ENCODE results near the gene KCNK6.

KCNK6 gene

DNA sequence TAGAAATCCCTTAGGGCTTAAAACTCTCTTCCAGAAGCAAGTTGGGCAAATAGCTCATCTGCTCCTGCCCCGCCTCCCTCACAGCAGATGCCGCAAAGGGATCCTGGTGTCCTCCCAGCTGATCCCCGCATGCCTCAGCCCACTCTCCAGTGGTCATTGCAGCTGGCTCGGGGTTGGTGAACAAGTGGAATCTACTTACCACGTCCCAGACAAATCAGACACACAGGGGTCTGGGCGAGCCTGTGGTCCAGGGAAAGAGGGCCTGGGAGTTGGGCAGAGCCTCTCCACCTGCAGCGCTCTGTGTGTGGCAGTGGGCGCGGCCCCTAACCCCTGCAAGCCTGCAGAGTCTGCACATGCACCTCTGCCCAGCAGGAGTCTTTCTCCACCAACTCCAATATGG, 26.4 kb upstream of the KCNK6 start:
- ChIA-PET CTCF (no interaction called here), POLR2A (ENCODE audit: low non-redundant PET) (no interaction called here)
- H3K27ac ChIP-seq = peak overlapping the region; percentile 99
- no peak for DNase-seq (ENCODE audit: low spot score)
- TF ChIP-seq, protein P1, sequence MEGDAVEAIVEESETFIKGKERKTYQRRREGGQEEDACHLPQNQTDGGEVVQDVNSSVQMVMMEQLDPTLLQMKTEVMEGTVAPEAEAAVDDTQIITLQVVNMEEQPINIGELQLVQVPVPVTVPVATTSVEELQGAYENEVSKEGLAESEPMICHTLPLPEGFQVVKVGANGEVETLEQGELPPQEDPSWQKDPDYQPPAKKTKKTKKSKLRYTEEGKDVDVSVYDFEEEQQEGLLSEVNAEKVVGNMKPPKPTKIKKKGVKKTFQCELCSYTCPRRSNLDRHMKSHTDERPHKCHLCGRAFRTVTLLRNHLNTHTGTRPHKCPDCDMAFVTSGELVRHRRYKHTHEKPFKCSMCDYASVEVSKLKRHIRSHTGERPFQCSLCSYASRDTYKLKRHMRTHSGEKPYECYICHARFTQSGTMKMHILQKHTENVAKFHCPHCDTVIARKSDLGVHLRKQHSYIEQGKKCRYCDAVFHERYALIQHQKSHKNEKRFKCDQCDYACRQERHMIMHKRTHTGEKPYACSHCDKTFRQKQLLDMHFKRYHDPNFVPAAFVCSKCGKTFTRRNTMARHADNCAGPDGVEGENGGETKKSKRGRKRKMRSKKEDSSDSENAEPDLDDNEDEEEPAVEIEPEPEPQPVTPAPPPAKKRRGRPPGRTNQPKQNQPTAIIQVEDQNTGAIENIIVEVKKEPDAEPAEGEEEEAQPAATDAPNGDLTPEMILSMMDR (conservative IDR thresholded peaks at IDR 0.05; ENCODE audit: low read depth) = no peak

DNA sequence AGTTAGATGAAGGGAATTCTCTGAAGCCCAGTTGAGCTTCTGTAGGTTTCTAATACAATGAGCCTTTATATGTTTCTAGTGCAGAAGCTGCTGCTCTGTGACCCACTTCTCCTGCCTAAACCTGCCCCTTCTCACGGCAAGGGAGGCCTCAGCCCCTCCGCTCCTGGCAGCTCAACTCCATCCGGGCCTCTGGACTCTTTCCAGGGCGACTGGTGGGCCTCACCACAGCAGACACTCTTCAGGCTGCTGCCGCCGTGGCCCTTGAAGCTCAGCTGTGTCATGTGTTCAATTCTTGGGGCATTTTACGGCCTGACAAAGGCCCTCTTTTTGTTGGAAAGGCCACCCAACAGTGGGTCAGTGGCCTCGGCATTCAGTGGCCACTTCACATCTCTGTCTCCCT, 25.6 kb upstream of the KCNK6 start:
- TF ChIP-seq, protein P1 (conservative IDR thresholded peaks at IDR 0.05; ENCODE audit: low read depth) = no peak

DNA sequence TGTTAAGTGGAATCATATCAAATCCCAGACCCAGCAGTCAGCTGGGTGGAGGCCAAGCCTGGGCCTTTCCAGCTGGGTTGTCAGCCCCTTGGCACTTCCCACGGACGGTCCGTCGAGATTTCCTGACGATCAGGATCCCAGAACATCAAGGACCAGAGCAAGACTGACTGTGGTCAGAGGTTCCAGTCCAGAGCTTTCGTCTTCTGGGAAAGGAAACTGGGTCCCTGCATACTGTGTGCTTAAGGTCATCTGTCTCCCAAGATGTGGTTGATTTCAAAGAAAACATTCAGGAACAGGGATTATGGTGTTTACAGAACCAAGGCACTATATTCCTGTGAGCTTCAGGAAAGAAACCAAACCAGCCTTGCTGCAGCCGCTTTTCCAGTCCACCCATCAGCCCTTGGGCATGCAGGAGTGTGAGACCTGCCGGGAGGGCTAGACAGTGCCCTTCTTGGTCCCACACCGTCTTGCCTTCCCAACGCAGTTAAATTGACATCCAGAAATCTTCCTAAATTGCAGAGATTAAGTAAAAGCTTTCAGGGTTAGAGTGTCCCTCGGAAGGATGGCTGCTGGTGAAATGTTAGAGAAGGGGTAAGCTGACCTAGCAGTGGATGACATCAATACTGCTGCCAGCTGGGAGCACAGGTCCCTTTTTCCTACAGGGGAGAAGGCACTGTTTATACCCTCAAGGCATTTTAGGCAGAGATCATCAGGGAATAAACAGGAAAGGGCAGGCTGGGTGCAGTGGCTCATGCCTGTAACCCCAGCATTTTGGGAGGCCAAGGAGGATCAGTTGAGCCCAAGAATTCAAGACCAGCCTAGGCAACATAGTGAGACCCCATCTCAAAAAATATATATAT, 20.6 kb upstream of the KCNK6 start:
- peak overlapping the region; percentile 99 for H3K27ac ChIP-seq
- POLR2A ChIA-PET (ENCODE audit: low non-redundant PET) = no interaction called here
- CTCF ChIA-PET = interaction anchor here (0.6 kb wide), 1 partner anchor 31 kb away, joined by 3 read pairs; no protein-coding TSS in a partner anchor
- no peak for DNase-seq (ENCODE audit: low spot score)
- TF ChIP-seq, protein P1 (conservative IDR thresholded peaks at IDR 0.05; ENCODE audit: low read depth) = no peak

More for the DNA sequence above, 25.6 kb upstream of the KCNK6 start:
- DNase-seq (ENCODE audit: low spot score) = no peak
- ChIA-PET POLR2A (ENCODE audit: low non-redundant PET) (no interaction called here), CTCF (no interaction called here)
- H3K27ac ChIP-seq = peak overlapping the region; percentile 99

DNA sequence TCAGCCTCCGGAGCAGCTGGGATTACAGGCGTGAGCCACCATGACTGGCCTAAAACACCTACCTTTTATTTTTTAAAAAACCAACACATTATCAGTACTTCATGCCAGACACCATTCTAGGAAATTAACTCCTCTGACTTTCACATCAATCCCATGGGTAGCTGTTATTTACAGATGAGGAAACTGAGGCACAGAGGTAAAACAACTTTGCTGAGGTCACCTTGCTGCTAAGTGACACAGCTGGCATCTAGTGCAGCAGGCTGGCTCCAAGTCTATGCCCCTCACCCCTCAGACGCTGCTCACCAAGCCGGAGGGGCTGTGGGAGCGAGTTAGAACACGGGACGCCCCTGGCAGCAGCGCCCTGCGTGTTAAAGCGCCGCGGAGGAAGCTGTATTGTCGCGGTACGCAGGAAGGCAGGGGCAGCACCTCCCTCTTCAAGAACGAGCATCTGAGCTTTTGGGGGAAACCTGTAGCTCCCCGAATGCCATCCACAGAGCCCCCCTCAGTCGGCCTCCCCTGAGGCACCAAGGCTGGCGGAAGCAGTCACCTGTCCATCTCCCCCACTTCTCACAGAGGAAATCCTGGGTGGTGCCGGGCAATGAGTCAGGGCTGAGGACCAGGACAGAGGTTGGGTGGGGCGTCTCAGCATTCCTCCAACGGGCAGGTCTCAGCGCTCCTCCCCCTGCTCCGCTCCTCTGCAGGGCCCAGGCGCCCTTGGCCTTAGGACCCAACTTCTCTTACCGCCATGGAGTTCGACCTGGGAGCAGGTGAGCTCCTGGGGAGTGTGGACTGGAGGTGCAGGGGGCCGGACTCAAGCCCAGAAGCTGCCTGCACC, 15.9 kb upstream of the KCNK6 start, which contains the start of gene C19orf33:
Gene C19orf33 (plus strand): TSS at position 735 of the 835 bp plus-strand sequence. CDS start 11 bp downstream, at position 746.
- CTCF ChIA-PET = no interaction called here
- TF ChIP-seq, protein P1 (conservative IDR thresholded peaks at IDR 0.05; ENCODE audit: low read depth) = no peak
- H3K27ac ChIP-seq = peak within 1 kb of the TSS; percentile 99
- POLR2A ChIA-PET (ENCODE audit: low non-redundant PET) = interaction anchor here (0.6 to 3.1 kb wide), 5 partner anchors 11 to 67 kb away, joined by 4 to 29 read pairs (median 7); partner anchors contain the start of genes KCNK6 and SPINT2
- DNase-seq (ENCODE audit: low spot score) = peak; percentile 94

DNA sequence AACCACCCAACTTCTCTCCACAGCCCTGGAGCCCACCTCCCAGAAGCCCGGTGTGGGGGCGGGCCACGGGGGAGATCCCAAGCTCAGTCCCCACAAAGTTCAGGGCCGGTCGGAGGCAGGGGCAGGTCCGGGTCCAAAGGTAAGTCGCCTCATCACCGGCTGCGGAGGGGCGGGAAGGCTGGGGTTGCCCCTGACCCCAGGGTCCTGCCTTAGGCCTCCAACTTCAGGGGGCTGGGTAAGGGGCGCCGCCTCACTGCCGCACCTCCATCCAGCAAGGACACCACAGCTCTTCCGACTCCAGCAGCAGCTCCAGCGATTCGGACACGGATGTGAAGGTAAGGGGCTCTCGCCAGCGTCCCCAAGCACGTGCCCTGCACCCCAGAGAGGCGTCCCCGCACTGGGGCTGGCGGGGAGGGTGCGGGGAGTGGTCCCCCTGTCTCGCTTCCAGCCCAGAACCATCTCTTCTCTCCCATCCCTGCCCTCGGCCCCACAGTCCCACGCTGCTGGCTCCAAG, 15.2 kb upstream of the KCNK6 start:
- H3K27ac ChIP-seq = peak overlapping the region; percentile 99
- CTCF ChIA-PET = no interaction called here
- TF ChIP-seq, protein P1 (conservative IDR thresholded peaks at IDR 0.05; ENCODE audit: low read depth) = no peak
- POLR2A ChIA-PET (ENCODE audit: low non-redundant PET) = interaction anchor here (0.5 to 3.1 kb wide), 7 partner anchors 10 to 84 kb away, joined by 3 to 29 read pairs (median 5); partner anchors contain the start of genes GGN, KCNK6 and SPINT2
- no peak for DNase-seq (ENCODE audit: low spot score)

All from RWPE1 (cell line).